Mesothelial cell of epicardium (in vitro differentiated cells): Measurements from ENCODE around the gene FER. TPM values are rescaled to one million over a fixed set of nuclear protein-coding genes. Genes with fewer than 3 reads are reported as not detected.
"Not testable (repeated sequence)": the region's sequence is repeated elsewhere in the genome, so short reads cannot be mapped to it uniquely, and the experiment has no call there.

Source experiments
- DNase-seq, 2 experiments: peaks; one replicate each; pipeline ENCODE4 v3.0.0; 2021; ENCODE audit warnings: low spot score in 2 of 2; ENCODE audit not compliant: unreplicated experiment in 2 of 2
- H3K27ac Mint-ChIP-seq: 2 replicates; pipeline ENCODE4 v1.8.0; 2021; ENCODE audit warnings: mixed read lengths
- H3K27me3 Mint-ChIP-seq: 2 replicates; pipeline ENCODE4 v1.8.0; 2021; ENCODE audit warnings: low read depth, mixed read lengths
- H3K36me3 Mint-ChIP-seq: 2 replicates; pipeline ENCODE4 v1.8.0; 2021; ENCODE audit warnings: mixed read lengths
- H3K4me1 Mint-ChIP-seq: 2 replicates; pipeline ENCODE4 v1.8.0; 2021; ENCODE audit warnings: mixed read lengths
- H3K4me3 Mint-ChIP-seq: 2 replicates; pipeline ENCODE4 v1.8.0; 2021; ENCODE audit warnings: mild to moderate bottlenecking, moderate library complexity, mixed read lengths
- H3K9me3 Mint-ChIP-seq: 2 replicates; pipeline ENCODE4 v1.8.0; 2021; ENCODE audit warnings: mixed read lengths
- CTCF ChIP-seq: fragments of 200-600 bp; sonication (generic); IDR thresholded peaks from one replicate; pipeline ENCODE4 v1.5.0; 2021; ENCODE audit warnings: antibody characterized with exemption; ENCODE audit not compliant: unreplicated experiment
- total RNA-seq: library from RNA; stranded (reverse); gene quantifications from 3 replicates; pipeline ENCODE4 v1.2.1, GENCODE V29; 2021

Gene FER
- total RNA-seq, 1 donor from 2014 or later, result 44.3 TPM

GRCh38 chr5:109168151-109168550 is 420.5 kb downstream of the FER start:
- Mint-ChIP-seq H3K27ac (no peak overlapping the region), H3K4me1 (no peaks in the 10 kb centered on the region), H3K9me3 (peaks cover 5% of the 10 kb centered on the region), H3K27me3 (no peaks in the 10 kb centered on the region), H3K36me3 (peaks cover 2% of the 10 kb centered on the region), H3K4me3 (no peak overlapping the region)
- TF ChIP-seq CTCF, result no peak
- DNase-seq, result no peak

GRCh38 chr5:109170629-109171350 is 423.1 kb downstream of the FER start:
- Mint-ChIP-seq H3K36me3 (no peaks in the 10 kb centered on the region), H3K9me3 (peaks cover 5% of the 10 kb centered on the region), H3K4me1 (peaks cover 3% of the 10 kb centered on the region), H3K27me3 (no peaks in the 10 kb centered on the region), H3K4me3 (no peak overlapping the region), H3K27ac (no peak overlapping the region)
- no peak for TF ChIP-seq CTCF
- no peak for DNase-seq

- DNase-seq, H3K27me3 Mint-ChIP-seq, H3K4me1 Mint-ChIP-seq, H3K9me3 Mint-ChIP-seq, H3K4me3 Mint-ChIP-seq, H3K27ac Mint-ChIP-seq, H3K36me3 Mint-ChIP-seq: not testable (repeated sequence)
Measured at GRCh38 chr5:109171437-109172073, 423.9 kb downstream of the FER start.

DNA sequence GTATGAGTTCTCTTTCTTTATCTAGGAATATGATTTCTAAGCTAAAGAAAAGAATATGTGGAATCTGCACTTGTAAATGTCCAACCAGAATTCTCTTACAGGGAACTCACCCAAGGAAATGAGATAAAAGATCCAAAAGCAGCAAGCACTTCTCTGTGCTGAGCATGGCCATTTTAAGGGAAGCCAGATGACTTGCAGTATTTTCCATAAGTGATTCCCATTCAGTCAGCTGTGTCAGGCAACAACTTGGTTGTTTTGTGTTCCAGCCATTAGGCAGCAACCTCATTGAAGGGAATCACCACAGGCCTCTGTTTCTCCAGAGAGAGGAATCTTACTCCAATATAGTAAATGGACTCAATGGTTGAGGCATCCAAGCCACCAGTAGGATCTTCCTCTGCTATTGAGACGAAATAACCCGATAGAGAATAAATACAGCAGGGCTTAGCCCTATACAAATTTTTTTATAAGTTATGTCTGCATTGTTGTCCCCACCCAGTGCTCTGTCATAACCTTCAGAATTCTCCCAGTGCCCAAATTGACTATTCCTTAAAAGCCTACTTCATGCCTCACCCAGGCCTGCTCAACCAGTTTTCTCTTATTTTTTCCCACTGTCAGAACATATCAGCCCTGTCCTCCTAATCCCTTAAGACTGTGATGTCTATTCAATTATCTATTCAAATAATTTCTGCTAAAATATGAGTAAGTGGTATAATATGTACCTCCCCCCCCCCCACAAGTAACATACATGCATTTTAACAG is 425.5 kb downstream of the FER start:
- no peak for TF ChIP-seq CTCF
- H3K4me3 Mint-ChIP-seq, result no peak overlapping the region
- H3K27ac Mint-ChIP-seq, result no peak overlapping the region
- DNase-seq, result no peak
- H3K27me3 Mint-ChIP-seq, result no peaks in the 10 kb centered on the region
- peaks cover 5% of the 10 kb centered on the region for H3K9me3 Mint-ChIP-seq
- H3K4me1 Mint-ChIP-seq, result peaks cover 3% of the 10 kb centered on the region
- H3K36me3 Mint-ChIP-seq, result no peaks in the 10 kb centered on the region

DNA sequence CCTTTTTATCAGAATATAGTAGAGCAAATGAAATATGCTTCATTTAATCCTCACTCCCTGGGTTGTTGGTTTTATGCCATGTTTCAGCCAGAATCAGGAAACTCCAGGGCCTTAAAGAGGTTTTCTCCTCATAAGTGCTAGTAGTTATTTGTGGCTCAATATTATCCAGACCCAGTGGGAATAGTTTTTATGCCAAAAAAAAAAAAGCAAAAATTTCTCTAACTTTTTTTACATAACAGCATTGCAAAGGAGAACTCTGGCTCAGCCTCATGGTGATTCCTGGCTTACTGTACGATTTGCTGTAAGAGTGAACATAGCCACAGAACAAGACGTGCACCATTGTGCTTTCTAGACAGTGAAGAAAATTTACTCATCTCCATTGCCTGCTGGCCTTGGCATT is 429.5 kb downstream of the FER start:
- TF ChIP-seq CTCF, result no peak
- H3K4me3 Mint-ChIP-seq, result no peak overlapping the region
- DNase-seq, result no peak
- peaks cover 3% of the 10 kb centered on the region for H3K4me1 Mint-ChIP-seq
- no peaks in the 10 kb centered on the region for H3K36me3 Mint-ChIP-seq
- H3K27me3 Mint-ChIP-seq, result no peaks in the 10 kb centered on the region
- H3K9me3 Mint-ChIP-seq, result no peaks in the 10 kb centered on the region
- no peak overlapping the region for H3K27ac Mint-ChIP-seq

DNA sequence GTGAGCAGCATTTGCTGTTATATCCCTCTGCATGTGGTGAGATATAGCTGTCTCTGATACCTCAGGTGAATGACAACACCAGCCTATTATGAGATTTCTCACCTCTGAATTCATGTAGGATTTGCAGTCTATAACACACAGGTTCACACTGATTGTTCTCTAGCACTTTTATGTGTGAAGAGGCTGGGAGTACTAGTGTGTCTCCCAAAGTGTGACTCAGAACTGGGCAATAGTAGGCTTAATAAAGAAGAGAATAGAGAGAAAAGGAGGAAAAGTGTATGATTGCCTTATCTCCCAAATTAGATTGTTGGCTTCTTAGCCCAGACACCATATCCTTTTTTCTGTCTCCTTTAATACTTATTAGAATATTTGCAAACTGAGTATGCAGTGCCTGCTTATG is 430.1 kb downstream of the FER start:
- Mint-ChIP-seq H3K36me3 (no peaks in the 10 kb centered on the region), H3K27me3 (no peaks in the 10 kb centered on the region), H3K4me3 (no peak overlapping the region), H3K4me1 (peaks cover 3% of the 10 kb centered on the region), H3K9me3 (no peaks in the 10 kb centered on the region), H3K27ac (no peak overlapping the region)
- TF ChIP-seq CTCF, result no peak
- no peak for DNase-seq
